ENCODE measurements around the gene QPCT. TPM values are rescaled to one million over a fixed set of nuclear protein-coding genes. Genes with fewer than 3 reads are reported as not detected.

Gene QPCT
- total RNA-seq, 1 experiment from 2014 or later, result 4.2 TPM

DNA sequence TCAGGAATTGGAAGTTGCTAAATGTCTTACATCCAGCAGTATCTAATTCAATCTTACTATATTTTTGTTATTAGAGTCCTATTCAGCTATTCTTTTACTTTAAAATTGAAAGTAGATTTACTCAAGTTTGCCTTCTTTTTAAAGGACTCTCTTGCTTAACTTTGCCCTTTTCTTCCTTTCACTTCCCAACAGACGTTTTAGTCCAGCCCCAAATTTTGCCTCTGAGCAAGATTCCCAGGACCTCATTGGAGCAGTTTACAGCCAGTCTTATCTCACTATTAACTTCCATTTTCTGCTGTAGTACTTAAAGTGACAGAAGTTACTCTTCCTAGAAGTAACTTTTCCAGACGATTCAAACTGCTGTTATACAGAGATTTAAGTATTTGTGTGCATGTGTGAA is 18.1 kb upstream of the QPCT start:
- Histone ChIP-seq H3K9me3 (ENCODE audit: low read depth, low read length, poor library complexity, severe bottlenecking) (no peaks in the 10 kb centered on the region), H3K4me3 (ENCODE audit: low read depth, low read length, poor library complexity, severe bottlenecking) (no peak overlapping the region), H3K27me3 (replicated peaks; ENCODE audit: insufficient read depth, low read depth, low read length, poor library complexity) (no peaks in the 10 kb centered on the region), H3K4me1 (ENCODE audit: insufficient read depth, low read length, poor library complexity, severe bottlenecking) (peaks cover 23% of the 10 kb centered on the region), H3K36me3 (ENCODE audit: insufficient read depth, low read length, poor library complexity, severe bottlenecking) (no peaks in the 10 kb centered on the region), H3K27ac (ENCODE audit: low read depth, low read length, poor library complexity, severe bottlenecking) (no peak overlapping the region)
- BruUV-seq (replicated peaks), result no TSS peak
- TF ChIP-seq EZH2 (IDR thresholded peaks at IDR 0.05; ENCODE audit: borderline replicate concordance, low read depth, low read length, poor library complexity, severe bottlenecking), result no peak
- TF ChIP-seq, protein P1, sequence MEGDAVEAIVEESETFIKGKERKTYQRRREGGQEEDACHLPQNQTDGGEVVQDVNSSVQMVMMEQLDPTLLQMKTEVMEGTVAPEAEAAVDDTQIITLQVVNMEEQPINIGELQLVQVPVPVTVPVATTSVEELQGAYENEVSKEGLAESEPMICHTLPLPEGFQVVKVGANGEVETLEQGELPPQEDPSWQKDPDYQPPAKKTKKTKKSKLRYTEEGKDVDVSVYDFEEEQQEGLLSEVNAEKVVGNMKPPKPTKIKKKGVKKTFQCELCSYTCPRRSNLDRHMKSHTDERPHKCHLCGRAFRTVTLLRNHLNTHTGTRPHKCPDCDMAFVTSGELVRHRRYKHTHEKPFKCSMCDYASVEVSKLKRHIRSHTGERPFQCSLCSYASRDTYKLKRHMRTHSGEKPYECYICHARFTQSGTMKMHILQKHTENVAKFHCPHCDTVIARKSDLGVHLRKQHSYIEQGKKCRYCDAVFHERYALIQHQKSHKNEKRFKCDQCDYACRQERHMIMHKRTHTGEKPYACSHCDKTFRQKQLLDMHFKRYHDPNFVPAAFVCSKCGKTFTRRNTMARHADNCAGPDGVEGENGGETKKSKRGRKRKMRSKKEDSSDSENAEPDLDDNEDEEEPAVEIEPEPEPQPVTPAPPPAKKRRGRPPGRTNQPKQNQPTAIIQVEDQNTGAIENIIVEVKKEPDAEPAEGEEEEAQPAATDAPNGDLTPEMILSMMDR (conservative IDR thresholded peaks at IDR 0.05; ENCODE audit: low read depth, low read length), result no peak
- peak; percentile 66 for DNase-seq (ENCODE audit: low spot score)
- ChIA-PET CTCF (no interaction called here), POLR2A (ENCODE audit: low non-redundant PET) (no interaction called here)
- intact Hi-C loops (cut with micrococcal nuclease; ENCODE audit: unreplicated experiment), result no loop called here

- ChIA-PET POLR2A (ENCODE audit: low non-redundant PET) (interaction anchor here (0.6 kb wide), 1 partner anchor 1424 kb away, joined by 7 read pairs; the partner anchor contains the start of gene SRSF7), CTCF (no interaction called here)
- no peaks in the 10 kb centered on the region for H3K36me3 ChIP-seq (ENCODE audit: insufficient read depth, low read length, poor library complexity, severe bottlenecking)
- TF ChIP-seq, protein P1 (conservative IDR thresholded peaks at IDR 0.05; ENCODE audit: low read depth, low read length), result no peak
- no peak for TF ChIP-seq EZH2 (IDR thresholded peaks at IDR 0.05; ENCODE audit: borderline replicate concordance, low read depth, low read length, poor library complexity, severe bottlenecking)
- H3K27ac ChIP-seq (ENCODE audit: low read depth, low read length, poor library complexity, severe bottlenecking), result no peak overlapping the region
- intact Hi-C loops (cut with micrococcal nuclease; ENCODE audit: unreplicated experiment), result no loop called here
- H3K4me3 ChIP-seq (ENCODE audit: low read depth, low read length, poor library complexity, severe bottlenecking), result no peak overlapping the region
- H3K27me3 ChIP-seq (replicated peaks; ENCODE audit: insufficient read depth, low read depth, low read length, poor library complexity), result no peaks in the 10 kb centered on the region
- BruUV-seq (replicated peaks), result no TSS peak
- H3K4me1 ChIP-seq (ENCODE audit: insufficient read depth, low read length, poor library complexity, severe bottlenecking), result peaks cover 15% of the 10 kb centered on the region
- no peaks in the 10 kb centered on the region for H3K9me3 ChIP-seq (ENCODE audit: low read depth, low read length, poor library complexity, severe bottlenecking)
- DNase-seq (ENCODE audit: low spot score), result no peak
These were observed 17.4 kb upstream of the QPCT start for GRCh38 chr2:37326866-37327634.

DNA sequence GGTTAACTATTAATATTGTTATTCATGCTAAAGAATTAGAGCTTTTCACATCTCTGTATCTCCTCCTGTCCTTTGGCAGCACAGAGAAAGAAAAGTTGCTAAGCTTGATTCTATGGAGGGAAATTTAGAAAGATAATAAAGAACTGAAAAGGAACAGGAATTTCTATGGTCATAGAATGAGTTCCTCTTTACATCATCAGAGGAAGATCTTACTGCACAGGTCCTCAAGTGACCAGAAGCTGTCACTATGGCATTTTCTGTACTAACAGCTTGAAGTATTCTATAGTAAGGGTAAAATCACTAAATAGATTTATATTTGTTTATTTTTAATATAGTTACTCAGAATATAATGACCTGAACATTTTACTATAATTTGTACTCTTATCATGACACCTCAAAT is 13.7 kb upstream of the QPCT start:
- no peak for DNase-seq (ENCODE audit: low spot score)
- ChIA-PET CTCF (no interaction called here), POLR2A (ENCODE audit: low non-redundant PET) (no interaction called here)
- TF ChIP-seq, protein P1 (conservative IDR thresholded peaks at IDR 0.05; ENCODE audit: low read depth, low read length), result no peak
- Histone ChIP-seq H3K4me1 (ENCODE audit: insufficient read depth, low read length, poor library complexity, severe bottlenecking) (peaks cover 3% of the 10 kb centered on the region), H3K9me3 (ENCODE audit: low read depth, low read length, poor library complexity, severe bottlenecking) (no peaks in the 10 kb centered on the region), H3K4me3 (ENCODE audit: low read depth, low read length, poor library complexity, severe bottlenecking) (no peak overlapping the region), H3K27me3 (replicated peaks; ENCODE audit: insufficient read depth, low read depth, low read length, poor library complexity) (no peaks in the 10 kb centered on the region), H3K27ac (ENCODE audit: low read depth, low read length, poor library complexity, severe bottlenecking) (no peak overlapping the region), H3K36me3 (ENCODE audit: insufficient read depth, low read length, poor library complexity, severe bottlenecking) (no peaks in the 10 kb centered on the region)
- intact Hi-C loops (cut with micrococcal nuclease; ENCODE audit: unreplicated experiment), result no loop called here
- BruUV-seq (replicated peaks), result no TSS peak

Measured in A673 (cell line).